Type B pancreatic cell (in vitro differentiated cells): ENCODE measurements around the gene AP3D1. TPM values are rescaled to one million over a fixed set of nuclear protein-coding genes. Genes with fewer than 3 reads are reported as not detected.

Source experiments
- DNase-seq: peaks from one replicate; pipeline ENCODE4 v3.0.0; 2021; ENCODE audit warnings: mixed read lengths; ENCODE audit not compliant: unreplicated experiment; ENCODE audit errors: extremely low spot score
- H3K27ac Mint-ChIP-seq: 2 replicates; pipeline ENCODE4 v1.8.0; 2021; ENCODE audit warnings: mild to moderate bottlenecking, mixed read lengths
- H3K27me3 Mint-ChIP-seq: 2 replicates; pipeline ENCODE4 v1.8.0; 2021; ENCODE audit warnings: mixed read lengths
- H3K36me3 Mint-ChIP-seq: 2 replicates; pipeline ENCODE4 v1.8.0; 2021; ENCODE audit warnings: mixed read lengths
- H3K4me1 Mint-ChIP-seq: one replicate; pipeline ENCODE4 v1.8.0; 2021; ENCODE audit warnings: mixed read lengths; ENCODE audit not compliant: unreplicated experiment
- H3K4me3 Mint-ChIP-seq: 2 replicates; pipeline ENCODE4 v1.8.0; 2021; ENCODE audit warnings: mild to moderate bottlenecking, mixed read lengths
- H3K9me3 Mint-ChIP-seq: 2 replicates; pipeline ENCODE4 v1.8.0; 2021; ENCODE audit warnings: mixed read lengths
- total RNA-seq: library from RNA; stranded (reverse); gene quantifications from 2 replicates; pipeline ENCODE4 v1.2.1, GENCODE V29; 2021; ENCODE audit warnings: low replicate concordance
- TF ChIP-seq, protein P1 (sequence below): fragments of 200-600 bp; sonication (generic); conservative IDR thresholded peaks from 2 replicates; pipeline ENCODE4 v1.5.0; 2021; ENCODE audit warnings: antibody characterized with exemption, mild to moderate bottlenecking

AP3D1 gene
- total RNA-seq, 1 donor from 2014 or later, result 127 TPM

DNA sequence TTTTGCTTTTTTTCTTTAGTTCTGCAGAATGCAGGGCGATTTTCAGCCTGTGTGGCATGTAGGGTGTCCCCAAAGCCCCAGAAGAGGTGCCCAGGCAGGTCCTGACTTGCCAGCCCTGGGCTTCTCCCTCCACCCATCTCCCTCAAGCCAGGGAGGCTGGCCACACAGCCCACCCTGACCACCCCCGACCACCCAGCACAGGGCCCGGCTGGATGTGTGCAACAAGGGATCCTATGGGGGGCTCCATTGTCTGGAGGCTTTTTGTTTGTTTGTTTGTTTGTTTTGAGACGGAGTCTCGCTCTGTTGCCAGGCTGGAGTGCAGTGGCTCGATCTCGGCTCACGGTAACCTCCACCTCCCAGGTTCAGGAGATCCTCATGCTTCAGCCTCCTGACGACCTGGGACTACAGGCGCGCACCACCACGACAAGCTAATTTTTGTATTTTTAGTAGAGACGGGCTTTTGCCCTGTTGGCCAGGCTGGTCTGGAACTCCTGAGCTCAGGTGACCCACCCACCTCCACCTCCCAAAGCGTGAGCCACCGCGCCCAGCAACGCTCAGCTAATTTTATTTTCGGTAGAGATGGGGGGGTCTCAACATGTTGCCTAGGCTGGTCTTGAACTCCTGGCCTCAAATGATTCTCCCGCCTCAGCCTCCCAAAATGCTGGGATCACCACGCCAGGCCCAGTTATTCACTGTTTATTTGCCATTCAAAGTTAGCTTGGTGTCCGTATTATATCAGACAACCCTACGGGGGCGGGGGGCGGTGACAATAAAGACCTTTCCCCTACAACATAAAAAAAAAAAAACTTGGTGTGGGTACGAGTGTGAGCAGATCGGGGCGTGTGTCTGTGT, 92.6 kb downstream of the AP3D1 start:
- no peaks in the 10 kb centered on the region for H3K27me3 Mint-ChIP-seq
- peaks cover 18% of the 10 kb centered on the region for H3K4me1 Mint-ChIP-seq
- peak overlapping the region; percentile 62 for H3K4me3 Mint-ChIP-seq
- H3K9me3 Mint-ChIP-seq, result no peaks in the 10 kb centered on the region
- TF ChIP-seq, protein P1, sequence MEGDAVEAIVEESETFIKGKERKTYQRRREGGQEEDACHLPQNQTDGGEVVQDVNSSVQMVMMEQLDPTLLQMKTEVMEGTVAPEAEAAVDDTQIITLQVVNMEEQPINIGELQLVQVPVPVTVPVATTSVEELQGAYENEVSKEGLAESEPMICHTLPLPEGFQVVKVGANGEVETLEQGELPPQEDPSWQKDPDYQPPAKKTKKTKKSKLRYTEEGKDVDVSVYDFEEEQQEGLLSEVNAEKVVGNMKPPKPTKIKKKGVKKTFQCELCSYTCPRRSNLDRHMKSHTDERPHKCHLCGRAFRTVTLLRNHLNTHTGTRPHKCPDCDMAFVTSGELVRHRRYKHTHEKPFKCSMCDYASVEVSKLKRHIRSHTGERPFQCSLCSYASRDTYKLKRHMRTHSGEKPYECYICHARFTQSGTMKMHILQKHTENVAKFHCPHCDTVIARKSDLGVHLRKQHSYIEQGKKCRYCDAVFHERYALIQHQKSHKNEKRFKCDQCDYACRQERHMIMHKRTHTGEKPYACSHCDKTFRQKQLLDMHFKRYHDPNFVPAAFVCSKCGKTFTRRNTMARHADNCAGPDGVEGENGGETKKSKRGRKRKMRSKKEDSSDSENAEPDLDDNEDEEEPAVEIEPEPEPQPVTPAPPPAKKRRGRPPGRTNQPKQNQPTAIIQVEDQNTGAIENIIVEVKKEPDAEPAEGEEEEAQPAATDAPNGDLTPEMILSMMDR, result no peak
- peak overlapping the region; percentile 70 for H3K27ac Mint-ChIP-seq
- no peak for DNase-seq
- no peaks in the 10 kb centered on the region for H3K36me3 Mint-ChIP-seq

DNA sequence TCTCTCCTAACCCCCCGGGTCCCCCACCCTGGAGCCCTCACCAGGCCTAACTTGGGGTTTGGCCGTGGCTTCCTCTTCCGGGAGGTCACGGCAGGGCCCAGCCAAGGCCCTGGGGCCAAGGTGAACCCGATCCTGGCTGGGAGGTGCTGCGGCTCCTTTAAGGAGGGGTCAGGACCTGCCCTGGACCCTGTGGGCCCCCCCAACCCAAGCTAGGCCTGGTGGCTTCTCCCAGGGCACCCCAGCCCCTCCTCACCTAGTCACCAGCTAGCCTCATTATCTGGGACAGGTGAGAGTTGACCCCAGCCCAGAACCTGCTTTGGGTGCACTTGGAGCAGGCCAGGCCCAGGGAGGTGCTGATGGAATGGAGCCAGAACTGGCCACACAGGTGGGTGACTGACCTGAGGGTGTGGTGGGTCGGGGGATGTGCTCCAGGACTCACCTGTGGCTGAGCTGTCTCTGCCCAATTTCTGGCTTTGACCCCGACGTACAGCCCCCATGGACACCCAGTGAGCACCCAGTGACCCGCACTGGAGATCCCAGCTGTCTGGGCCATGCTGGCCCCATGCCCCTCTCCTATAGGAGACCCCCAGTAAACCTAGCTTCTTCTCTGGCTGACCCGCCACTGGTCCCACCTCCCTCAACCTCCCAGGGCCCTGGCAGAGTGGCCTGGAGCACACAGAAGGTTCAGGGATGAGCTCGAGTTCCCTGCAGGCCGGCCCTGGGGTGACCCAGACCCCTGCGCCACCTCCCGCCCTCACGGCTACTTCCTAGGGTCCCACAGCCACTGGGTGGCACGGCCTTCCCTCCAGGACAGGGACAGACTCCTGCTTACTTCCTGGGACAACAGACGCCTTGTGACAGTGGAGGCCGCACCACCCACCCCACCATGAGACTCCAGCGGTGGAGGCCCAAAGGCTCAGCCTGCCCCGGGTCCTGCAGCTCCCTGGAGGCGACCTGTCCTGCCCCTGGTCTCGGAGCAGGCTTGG, 93.6 kb downstream of the AP3D1 start:
- no peaks in the 10 kb centered on the region for H3K9me3 Mint-ChIP-seq

DNA sequence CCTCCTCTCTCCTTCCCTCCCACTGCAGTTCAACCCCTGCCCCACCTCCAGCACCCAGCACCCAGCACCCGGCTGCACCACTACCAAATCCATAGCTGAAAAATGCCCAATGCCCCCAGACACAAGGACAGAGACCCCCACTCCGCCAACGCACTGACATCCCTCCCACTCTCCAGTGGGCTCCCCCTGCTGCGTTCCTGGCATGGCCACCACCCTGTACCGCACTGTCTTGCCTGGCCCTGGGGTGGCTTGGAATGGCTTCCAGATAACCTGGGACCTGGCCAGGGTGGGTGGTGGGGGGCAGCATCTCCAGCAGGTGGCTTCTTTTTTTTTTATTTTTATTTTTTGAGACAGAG, 94.6 kb downstream of the AP3D1 start:
- H3K4me3 Mint-ChIP-seq, result no peak overlapping the region
- TF ChIP-seq, protein P1, result no peak
- H3K9me3 Mint-ChIP-seq, result no peaks in the 10 kb centered on the region
- no peaks in the 10 kb centered on the region for H3K36me3 Mint-ChIP-seq
- H3K4me1 Mint-ChIP-seq, result peaks cover 9% of the 10 kb centered on the region
- no peaks in the 10 kb centered on the region for H3K27me3 Mint-ChIP-seq
- H3K27ac Mint-ChIP-seq, result no peak overlapping the region
- DNase-seq, result no peak

More for the DNA sequence above, 93.6 kb downstream of the AP3D1 start:
- Mint-ChIP-seq H3K4me3 (no peak overlapping the region), H3K27me3 (no peaks in the 10 kb centered on the region), H3K36me3 (no peaks in the 10 kb centered on the region), H3K27ac (peak overlapping the region; percentile 70), H3K4me1 (peaks cover 17% of the 10 kb centered on the region)
- TF ChIP-seq, protein P1, result no peak
- no peak for DNase-seq

DNA sequence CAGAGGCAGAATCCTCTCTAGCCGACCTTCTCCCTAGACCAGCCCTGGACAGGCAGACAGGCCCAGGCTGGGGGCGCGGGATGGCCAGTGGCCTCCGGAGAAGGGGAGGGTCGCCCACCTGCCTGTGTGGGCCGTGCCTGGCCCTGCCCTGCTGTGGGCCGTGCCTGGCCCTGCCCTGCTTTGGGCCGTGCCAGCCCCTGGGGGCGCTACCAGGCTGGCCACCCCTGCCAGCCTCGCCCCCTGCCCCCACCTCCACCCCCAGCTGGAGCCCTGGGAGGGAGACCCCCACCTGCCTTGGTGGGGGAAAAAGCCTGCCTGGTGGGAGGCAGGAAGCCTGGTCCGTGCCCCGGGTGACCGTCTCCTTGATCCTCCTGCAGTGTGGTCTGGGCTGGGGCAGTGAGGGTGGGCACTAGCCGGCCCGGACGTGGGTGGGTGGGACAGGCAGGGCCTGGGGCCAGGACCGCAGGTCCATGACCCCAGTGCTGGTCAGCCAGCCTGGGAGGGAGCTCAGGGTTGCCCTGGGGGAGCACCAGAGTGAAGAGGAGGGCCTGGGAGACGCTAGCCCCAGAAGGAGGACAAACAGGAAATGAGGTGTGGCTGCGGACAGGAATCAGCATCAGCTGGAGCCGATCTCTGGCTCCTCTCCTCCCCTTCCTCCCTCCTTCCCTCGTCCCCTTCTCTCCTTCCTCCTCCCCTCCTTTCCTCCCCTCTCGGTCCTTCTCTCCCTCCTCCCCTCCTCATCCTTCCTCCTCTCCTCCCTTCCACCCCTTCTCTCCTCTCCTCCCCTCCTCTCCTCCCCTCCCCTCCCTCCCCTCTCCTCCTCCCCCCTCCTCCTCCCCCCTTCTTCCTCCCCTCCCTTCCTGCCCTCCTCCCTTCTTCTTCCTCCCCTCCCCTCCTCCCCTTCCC, 95.2 kb downstream of the AP3D1 start:
- peaks cover 9% of the 10 kb centered on the region for H3K4me1 Mint-ChIP-seq
- no peaks in the 10 kb centered on the region for H3K36me3 Mint-ChIP-seq
- no peaks in the 10 kb centered on the region for H3K9me3 Mint-ChIP-seq
- TF ChIP-seq, protein P1, result no peak
- H3K27ac Mint-ChIP-seq, result peak overlapping the region; percentile 39
- DNase-seq, result peak; percentile 69
- no peaks in the 10 kb centered on the region for H3K27me3 Mint-ChIP-seq
- peak overlapping the region; percentile 41 for H3K4me3 Mint-ChIP-seq

DNA sequence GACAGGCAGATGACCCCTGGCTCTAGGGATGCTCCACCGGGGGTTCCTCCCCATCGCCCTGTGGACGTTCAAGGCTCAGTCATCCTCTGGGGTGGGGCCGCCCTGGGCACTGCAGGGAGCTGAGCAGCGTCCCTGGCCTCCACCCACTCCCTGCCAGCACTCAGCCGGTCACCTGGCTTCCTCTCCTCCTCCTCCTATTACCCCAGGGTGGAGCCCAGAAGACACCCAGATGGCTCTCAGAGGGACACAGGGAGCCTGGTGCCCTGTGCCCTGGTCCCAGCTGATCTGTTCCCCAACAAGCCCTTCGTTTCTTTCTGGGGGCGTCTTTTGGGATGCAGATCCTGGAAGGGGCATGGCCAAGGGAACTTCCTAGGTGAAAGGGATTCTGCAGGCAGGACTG, 96.6 kb downstream of the AP3D1 start:
- no peaks in the 10 kb centered on the region for H3K27me3 Mint-ChIP-seq
- H3K36me3 Mint-ChIP-seq, result no peaks in the 10 kb centered on the region
- DNase-seq, result no peak
- peak overlapping the region; percentile 39 for H3K27ac Mint-ChIP-seq
- no peak overlapping the region for H3K4me3 Mint-ChIP-seq
- TF ChIP-seq, protein P1, result no peak
- peaks cover 5% of the 10 kb centered on the region for H3K4me1 Mint-ChIP-seq
- H3K9me3 Mint-ChIP-seq, result no peaks in the 10 kb centered on the region
